Urinary bladder (tissue), 4 donors: ENCODE measurements around the gene TMCC2. TPM values are rescaled to one million over a fixed set of nuclear protein-coding genes. Genes with fewer than 3 reads are reported as not detected.

ENCODE experiments used
- DNase-seq: peaks from one replicate; pipeline ENCODE4 v3.0.0-alpha.2; 2015; ENCODE audit errors: extremely low spot score
- H3K27ac ChIP-seq: one replicate; pipeline ENCODE4 v1.5.1; 2013; ENCODE audit warnings: low read depth, mild to moderate bottlenecking, moderate library complexity
- H3K36me3 ChIP-seq: one replicate; pipeline ENCODE4 v1.6.1; 2013; ENCODE audit warnings: mild to moderate bottlenecking, moderate library complexity; ENCODE audit not compliant: insufficient read depth
- H3K4me1 ChIP-seq: one replicate; pipeline ENCODE4 v1.6.1; 2013; ENCODE audit warnings: mild to moderate bottlenecking, moderate library complexity; ENCODE audit not compliant: insufficient read depth
- H3K4me3 ChIP-seq: one replicate; pipeline ENCODE4 v1.5.1; 2013; ENCODE audit warnings: low read depth, low read length
- WGBS: extraction: QIAGEN DNeasy Blood & Tissue Kit; methylation state at CpG from one replicate; pipeline ENCODE4 v1.1.7; 2013; 5-methylcytosine and 5-hydroxymethylcytosine counted together
- polyA plus RNA-seq: library from polyadenylated mRNA; stranded (reverse); fragments of 200-250 nt; gene quantifications from one replicate; pipeline ENCODE4 v1.2.3, GENCODE V29; 2013
- total RNA-seq: library from RNA; depleted of rRNA; stranded (reverse); fragments of >200 nt; gene quantifications from one replicate; pipeline ENCODE4 v1.2.3, GENCODE V29; 2014
- donor health status: healthy with polysubstance abuse.
- donor health status: healthy.

Gene TMCC2
- total and polyA plus RNA-seq, 2 donors: 2.7 to 4.4 TPM

GRCh38 chr1:205321959-205322283 is 94.2 kb downstream of the TMCC2 start:
- WGBS: 51% methylated on average over 5 of the region's 5 CpGs
- Histone ChIP-seq H3K27ac (no peak overlapping the region), H3K4me1 (no peaks in the 10 kb centered on the region), H3K4me3 (no peak overlapping the region), H3K36me3 (no peaks in the 10 kb centered on the region)
- no peak for DNase-seq

Other genes with a start within 250 kb of the TMCC2 start
- 2.1 TPM for gene CNTN2, start 184.7 kb upstream of the TMCC2 start, total RNA-seq
- gene CNTN2, start 184.7 kb upstream of the TMCC2 start, polyA plus RNA-seq: 0.67 TPM
- gene TMEM81, start 143.5 kb upstream of the TMCC2 start, total RNA-seq: 0.74 TPM
- gene TMEM81, start 143.5 kb upstream of the TMCC2 start, polyA plus RNA-seq: 1.5 TPM
- gene RBBP5, start 106.0 kb upstream of the TMCC2 start, total RNA-seq: 17.6 TPM
- 7.9 TPM for gene RBBP5, start 106.0 kb upstream of the TMCC2 start, polyA plus RNA-seq
- 15.5 TPM for gene DSTYK, start 16.2 kb upstream of the TMCC2 start, total RNA-seq
- gene DSTYK, start 16.2 kb upstream of the TMCC2 start, polyA plus RNA-seq: 8.6 TPM
- gene NUAK2, start 93.8 kb downstream of the TMCC2 start, total RNA-seq: 0.90 TPM
- gene NUAK2, start 93.8 kb downstream of the TMCC2 start, polyA plus RNA-seq: 0.82 TPM
- gene KLHDC8A, start 129.0 kb downstream of the TMCC2 start, total RNA-seq: 3.0 TPM
- gene KLHDC8A, start 129.0 kb downstream of the TMCC2 start, polyA plus RNA-seq: 0.28 TPM
- not detected for gene LEMD1, start 194.1 kb downstream of the TMCC2 start, total RNA-seq
- not detected for gene LEMD1, start 194.1 kb downstream of the TMCC2 start, polyA plus RNA-seq
- gene BLACAT1, start 228.1 kb downstream of the TMCC2 start, total RNA-seq: not detected
- 0.03 TPM for gene BLACAT1, start 228.1 kb downstream of the TMCC2 start, polyA plus RNA-seq